Activated CD4-positive, alpha-beta T cell treated with anti-CD3 and anti-CD28 coated beads, Interleukin-2, Interleukin-6, amounts not matched to agents 100 ng/mL and 50 ng/mL, durations not matched to agents 16 hours and 8 hours (primary cell): Measurements from ENCODE around the gene TMEM45B.
"Not testable (repeated sequence)": the region's sequence is repeated elsewhere in the genome, so short reads cannot be mapped to it uniquely, and the experiment has no call there.

ENCODE experiments used
- DNase-seq: peaks from one replicate; pipeline ENCODE4 v3.0.0-alpha.2; 2020

Gene TMEM45B

DNA sequence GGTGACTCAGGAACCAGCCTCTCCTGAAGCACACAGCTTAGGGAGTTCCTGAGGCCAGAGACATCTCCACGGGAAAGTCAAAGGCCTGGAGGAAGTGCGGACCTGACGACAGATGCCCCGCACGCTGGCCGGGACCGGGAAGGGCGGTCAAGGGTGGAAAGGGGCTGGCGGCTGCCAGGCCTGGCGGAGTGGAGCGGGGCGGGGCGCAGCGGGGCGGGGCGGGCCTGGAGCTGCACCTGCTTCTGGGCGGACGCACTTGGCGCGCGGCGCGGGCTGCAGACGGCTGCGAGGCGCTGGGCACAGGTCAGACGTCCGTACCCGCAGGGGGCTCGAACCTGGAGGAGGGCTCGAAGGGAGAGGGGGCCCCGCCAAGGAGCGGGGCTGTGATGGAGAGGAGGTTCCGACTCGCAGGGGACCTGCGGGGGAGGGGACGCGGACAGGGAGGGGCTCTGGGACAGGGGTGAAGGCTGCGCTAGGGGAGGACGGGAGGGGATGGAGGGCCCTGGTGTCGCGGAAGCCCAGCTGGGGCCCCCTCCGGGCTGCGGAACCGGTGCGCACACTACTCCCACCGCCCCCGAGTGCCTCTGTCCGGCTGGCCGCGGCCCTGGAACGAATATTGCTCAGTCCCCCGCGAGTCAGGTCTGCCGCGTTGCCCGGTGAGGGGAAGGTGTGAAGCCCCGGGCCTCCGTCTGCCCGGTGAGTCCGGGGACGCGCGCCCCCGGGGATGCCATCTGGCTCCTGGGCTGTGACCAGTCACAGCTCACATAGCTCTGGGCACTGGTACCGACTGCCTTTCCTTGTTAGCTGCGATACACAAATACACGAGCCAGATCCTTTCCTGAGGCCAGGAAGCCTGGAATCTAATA, at the start of gene TMEM45B:
Gene TMEM45B, plus strand, starts transcription at position 253 of the 866 bp plus-strand sequence. CDS start 36,635 bp downstream, outside the sequence.
- peak; percentile 2 for DNase-seq

DNA sequence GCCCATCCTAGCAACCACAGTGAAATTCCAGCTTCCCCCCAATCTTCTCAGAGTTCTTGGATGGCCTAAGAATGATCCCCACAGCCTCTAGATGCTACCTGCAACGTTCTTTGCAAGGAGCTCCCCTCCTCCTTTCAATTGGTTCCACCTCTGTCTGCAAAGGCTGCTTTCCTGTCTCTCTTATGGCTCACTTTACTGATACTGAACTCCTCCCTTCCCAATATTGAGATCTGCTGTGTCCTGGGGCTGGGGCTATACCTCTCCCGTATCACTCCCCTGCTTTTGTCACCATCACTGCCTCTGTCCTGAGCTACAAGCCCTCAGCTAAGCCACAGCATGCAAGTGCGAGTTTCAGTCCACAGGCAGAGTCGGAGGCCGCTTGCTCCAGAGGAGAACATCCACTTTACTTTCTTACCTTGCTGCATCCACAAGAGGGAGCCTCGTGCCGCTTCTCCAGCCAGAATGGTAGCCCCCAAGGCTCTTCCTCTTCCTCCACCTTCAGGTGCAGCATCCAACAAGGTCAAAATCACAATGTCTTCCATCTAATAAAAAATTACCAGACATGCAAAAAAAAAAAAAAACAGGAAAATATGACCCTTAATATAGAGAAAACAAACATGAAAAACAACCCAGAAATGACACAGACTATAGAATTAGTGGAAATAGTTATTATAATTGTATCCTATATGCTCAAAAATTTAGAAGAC, 48.6 kb upstream of the TMEM45B start:
- DNase-seq: peak; percentile 31

DNA sequence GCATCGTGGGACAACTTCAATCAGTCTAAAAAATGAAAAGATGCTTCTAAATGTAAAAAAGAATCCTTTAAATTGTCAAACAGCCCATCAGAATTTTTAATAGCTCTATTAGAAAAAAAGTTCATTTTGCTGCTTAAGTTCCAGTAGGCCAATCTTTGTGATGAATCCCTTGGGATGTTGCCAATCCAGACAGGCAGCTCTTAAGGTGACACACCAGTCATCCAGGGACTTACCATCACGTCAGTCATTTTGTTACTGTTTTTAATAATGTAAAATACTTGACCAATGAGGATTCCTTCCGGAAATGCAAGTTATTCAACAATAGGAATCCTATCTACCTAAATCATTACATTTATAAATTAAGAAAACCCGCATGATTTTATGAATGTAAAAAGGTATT, 47.8 kb upstream of the TMEM45B start:
- no peak for DNase-seq

DNA sequence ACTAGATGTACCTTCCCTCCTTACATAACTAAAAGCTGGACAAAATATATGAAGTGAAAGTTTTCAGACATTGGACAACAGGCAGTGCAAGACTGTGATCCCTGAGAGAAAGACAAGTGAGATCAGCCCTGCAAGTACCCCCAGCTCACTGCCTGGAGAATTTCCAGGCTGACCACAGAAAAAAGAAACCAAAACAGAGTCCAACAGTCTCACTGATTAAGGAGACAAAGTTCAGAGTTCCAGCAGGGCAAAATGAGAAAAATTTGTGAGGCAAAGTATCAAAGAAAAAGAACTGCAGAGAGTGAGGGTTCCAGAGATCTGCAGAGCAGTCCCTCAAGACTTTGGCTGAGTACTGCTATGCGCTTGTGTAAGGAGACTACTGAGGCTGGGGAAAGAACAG, 47.3 kb upstream of the TMEM45B start:
- DNase-seq: no peak

DNA sequence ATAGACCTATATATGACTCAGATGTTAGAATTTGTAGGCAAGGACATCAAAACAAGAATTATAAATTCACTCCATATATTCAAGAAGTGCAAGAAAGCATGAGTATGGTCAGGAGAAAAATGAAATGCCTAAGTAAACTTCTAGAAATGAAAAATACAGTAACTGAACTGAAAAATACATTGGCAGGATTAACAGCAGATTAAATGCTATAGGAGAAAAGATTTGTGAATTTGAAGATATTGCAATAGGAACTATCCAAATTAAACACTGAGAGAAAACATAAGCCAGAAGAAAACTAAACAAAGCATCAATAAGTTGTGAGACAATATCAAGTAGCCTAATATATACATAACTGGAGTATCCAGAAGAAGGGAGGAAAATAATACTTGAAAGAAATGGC, 46.6 kb upstream of the TMEM45B start:
- no peak for DNase-seq

DNA sequence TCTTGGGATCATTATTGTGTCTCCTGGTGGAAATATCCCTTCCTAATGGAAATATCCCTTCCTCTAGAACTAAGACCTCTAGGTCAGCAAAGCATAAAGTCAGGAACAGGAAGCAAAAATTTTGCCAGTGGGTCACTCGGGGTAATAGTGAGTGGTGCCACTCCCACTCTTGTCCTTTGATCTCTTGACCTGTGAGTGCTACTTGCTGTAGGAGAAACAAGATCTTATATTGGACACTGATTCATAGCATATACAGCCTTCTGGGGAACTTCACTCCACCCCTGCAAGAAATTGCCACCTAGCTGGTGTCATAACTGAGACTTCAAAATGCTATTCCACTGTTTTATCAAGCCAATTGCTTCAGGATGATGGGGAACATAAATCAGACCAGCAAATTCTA, 44.7 kb upstream of the TMEM45B start:
- DNase-seq: no peak

DNA sequence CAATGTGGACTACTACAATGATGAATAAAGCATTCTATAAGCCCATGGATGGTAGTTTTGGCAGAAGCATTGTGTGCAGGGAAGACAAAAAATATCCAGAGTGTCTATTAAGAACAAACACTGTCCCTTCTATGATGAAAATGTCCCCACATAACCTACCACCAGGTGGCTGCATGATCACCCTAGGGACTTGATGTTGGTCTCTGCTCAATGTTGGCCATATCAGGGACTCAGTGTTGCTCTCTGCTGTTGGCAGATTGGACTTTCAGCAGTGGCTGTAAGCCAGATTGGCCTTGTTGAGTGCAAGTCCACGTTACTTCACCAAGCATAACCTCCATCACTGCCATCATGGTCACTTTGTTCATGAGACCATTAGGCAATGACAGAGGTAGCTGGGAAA, 44.2 kb upstream of the TMEM45B start:
- not testable (repeated sequence) for DNase-seq

DNA sequence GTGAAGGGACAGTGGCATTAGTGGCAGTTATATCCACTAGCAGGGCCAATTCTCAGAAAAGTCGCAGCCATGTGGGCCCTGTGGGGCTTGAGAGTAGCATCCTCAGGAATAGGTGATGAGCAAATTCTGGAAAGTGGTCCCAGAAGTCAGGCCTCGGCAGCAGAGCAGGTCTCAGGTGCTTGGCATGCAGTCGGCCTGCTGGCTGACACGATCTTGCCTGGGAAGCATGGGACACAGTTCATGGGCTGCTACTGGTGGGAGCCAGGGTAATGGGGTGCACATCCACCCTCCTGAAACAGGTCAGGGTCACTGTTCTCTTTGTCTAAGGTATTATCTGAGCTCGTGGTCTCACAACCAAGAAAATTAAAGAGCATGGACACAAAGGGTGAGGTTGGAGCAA, 36.8 kb upstream of the TMEM45B start:
- DNase-seq: no peak

DNA sequence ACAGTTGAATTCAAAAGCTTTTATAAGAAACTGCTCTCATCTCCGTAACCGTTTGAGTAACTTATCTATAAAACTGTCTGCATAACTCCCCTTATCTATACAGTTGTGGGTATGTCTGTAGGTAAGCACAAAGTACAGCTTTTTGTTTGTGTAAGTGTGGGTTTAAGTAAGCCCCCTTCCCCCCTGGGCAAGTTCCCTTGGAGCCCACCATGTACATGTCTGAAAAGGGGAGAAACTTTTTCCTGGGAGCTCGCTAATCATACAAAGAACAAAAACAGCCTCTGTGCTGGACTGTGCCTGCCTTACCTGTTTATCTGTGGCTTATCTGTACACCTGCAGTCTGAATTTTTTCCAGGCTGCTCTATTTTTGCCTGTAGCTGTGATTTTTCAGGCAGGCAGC, 36.3 kb upstream of the TMEM45B start:
- no peak for DNase-seq

DNA sequence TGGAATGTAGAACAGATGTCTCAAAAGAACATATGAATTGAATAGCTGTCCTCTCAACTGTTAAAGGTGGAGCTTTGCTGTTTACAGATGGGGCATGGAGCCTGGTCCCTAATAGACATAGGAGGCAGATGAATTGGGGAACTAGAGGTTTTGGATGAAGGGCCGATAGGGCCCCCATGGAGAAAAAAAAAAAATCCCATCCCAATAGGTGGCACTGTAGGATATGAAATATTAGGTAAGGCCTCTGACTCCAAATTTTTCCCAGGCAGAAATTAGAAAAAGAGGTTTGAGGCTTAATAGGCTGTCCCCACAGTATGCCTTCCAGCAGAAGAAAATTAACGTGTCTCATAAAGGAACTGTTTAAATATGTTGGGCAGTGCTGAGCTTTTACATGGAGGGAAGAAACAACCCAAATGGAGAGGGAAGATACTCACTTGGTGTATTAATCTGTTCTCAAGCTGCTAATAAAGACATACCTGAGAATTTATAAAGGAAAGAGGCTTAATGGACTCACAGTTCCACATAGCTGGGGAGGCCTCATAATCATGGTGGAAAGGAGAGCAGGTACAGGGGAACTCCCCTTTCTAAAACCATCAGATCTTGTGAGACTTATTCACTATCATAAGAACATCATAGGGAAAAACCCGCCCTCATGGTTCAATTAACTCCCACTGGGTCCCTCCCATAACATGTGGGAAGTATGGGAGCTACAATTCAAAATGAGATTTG, 30.1 kb upstream of the TMEM45B start:
- DNase-seq: no peak

DNA sequence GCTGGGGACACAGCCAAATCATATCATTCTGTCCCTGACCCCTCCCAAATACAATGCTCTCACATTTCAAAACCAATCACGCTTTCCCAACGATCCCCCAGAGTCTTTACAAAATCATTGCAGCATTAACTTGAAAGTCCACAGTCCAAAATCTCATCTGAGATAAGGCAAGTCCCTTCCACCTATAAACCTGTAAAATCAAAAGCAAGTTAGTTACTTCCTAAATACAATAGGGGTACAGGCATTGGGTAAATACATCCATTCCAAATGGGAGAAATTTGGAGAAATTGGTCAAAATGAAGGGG, 29.6 kb upstream of the TMEM45B start:
- not testable (repeated sequence) for DNase-seq

DNA sequence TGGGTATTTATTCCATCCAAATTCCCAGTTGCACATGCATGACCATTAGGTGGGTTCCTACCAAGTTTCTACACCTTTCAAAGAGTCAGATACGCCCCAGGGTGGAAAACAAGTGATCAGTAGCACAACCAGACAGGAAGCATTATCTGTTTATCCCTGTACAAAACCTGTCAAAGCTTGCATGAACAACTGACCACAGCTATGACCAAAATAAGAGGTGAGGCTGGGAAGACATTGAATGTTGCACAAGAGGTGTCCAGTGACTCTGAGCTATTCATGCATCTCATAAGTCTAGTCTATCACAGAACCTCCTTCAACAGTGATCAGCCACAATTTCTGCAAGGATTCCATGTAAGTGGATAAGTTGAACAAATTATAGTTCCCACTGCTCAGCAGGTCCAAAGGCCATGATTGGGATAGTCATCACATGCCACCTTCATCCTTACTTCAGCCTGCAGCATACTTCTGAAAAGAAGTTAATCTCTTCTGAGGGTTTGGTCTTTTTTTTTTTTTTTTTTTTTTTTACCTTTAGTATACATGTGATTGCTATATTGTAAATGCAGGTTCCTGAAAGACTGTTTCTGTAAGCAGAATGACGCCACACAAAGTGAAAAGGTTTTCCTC, 28.0 kb upstream of the TMEM45B start:
- no peak for DNase-seq

DNA sequence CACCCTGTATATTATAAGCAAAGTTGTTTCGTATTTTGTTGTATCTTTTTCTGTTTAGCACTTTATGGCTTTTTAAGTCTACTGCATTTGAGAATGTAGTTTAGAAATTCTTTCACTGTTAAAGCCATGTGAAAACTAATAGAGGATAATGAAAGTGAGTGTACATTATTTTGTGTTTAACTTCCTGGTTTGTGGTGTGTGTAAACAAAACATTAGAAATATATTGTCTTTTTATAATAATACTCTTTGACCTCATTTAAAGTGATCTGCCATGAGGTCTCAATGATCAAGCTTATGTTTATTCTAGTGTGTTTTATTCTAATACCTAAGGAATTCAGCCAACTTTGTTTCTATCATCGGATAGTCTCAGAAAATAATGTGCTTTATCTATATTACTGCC, 27.4 kb upstream of the TMEM45B start:
- no peak for DNase-seq

DNA sequence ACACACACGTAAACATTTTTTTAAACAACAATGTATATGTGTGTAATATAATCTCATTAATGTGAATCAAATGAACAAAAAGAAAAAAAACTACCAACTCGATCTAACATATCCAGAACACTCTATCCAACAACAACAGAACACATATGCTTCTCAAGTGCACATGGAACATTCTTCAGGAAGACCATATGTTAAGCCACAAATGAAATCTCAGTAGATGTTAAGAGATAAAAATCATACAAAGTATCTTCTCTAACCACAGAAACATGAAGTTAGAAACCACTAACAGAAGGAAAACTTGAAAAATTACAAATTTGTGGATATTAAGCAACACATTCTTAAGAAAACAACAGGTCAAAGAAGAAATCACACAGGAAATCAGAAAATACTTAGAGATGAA, 25.5 kb upstream of the TMEM45B start:
- DNase-seq: no peak

DNA sequence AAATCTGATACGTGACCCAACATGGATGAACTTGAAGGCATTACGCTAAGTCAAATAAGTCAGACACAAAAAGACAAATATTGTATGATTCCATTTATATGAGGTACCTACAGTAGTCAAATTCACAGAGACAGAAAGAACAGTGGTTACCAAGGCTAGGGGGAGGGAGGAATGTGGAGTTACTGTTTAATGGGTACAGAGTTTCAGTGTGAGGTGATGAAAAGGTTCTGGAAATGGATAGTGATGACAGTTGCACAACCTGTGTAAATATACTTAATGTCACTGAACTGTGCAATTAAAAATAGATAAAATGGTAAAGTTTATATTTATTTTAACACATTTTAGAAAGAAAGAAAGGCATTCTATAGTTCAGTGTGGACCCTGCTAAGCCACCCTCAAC, 24.1 kb upstream of the TMEM45B start:
- no peak for DNase-seq

DNA sequence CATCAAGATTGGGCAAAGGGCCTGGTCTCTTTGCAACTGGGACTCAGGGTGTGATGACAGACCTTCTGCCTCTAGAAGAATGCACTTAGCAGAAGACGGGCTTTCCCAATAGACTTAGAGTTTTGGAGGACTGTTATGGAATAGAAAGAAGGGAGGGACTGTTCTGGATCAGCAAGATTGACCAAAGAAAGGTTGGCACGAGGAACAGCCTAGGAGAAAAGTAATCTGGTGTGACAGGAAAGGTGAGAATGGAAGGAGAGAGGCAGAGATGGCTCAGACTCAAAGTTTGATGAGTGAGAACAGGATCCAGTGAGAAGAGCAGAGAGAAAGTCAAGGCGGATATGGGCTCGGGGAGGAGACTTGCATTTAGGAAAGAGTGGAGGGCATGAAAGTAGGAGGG, 23.0 kb upstream of the TMEM45B start:
- no peak for DNase-seq

DNA sequence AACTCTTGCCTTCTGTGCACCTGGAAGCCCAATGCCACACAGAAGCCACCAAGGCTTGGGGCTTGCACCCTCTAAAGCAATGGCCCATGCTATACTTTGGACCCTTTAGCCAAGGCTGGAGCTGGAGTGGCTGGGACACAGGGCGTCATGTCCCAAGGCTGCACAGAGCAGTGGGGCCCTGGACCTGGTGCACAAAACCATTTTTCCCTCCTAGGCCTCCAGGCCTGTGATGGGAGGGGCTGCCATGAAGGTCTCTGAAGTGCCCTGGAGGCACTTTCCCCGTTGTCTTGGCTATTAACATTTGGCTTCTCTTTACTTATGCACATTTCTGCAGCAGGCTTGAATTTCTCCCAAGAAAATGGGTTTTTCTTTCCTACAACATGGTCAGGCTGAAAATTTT, 20.6 kb upstream of the TMEM45B start:
- DNase-seq: no peak

DNA sequence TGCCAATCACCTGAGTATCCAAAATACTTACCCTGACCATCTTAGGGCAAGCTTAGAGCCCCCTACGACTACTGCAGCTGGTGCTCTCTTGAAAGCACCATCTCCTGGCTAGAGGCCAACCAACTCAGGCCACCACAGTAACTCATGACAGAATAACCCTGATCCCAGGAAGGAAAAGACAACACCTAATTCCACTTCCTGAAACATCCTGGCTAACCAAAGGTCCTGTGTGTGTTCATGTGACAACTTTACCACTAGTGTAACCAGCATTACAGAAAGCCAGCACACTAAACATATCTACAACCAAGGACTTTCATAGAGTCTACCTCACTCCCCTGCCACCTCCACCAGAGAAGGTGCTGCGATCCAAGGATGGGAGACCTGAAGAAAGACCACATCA, 17.4 kb upstream of the TMEM45B start:
- DNase-seq: no peak

DNA sequence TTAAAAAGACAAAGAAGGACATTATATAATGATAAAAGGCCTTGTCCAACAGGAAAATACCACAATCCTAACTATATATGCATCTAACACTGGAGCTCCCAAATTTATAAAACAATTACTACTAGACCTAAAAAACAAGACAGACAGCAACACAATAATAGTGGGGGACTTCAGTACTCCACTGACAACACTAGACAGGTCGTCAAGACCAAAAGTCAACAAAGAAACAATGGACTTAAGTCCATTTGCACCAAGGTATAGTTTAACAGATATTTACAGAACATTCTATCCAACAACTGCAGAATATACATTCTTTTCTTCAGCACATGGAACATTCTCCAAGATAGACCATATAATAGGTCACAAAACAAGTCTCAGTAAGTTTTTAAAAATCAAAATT, 15.5 kb upstream of the TMEM45B start:
- not testable (repeated sequence) for DNase-seq

DNA sequence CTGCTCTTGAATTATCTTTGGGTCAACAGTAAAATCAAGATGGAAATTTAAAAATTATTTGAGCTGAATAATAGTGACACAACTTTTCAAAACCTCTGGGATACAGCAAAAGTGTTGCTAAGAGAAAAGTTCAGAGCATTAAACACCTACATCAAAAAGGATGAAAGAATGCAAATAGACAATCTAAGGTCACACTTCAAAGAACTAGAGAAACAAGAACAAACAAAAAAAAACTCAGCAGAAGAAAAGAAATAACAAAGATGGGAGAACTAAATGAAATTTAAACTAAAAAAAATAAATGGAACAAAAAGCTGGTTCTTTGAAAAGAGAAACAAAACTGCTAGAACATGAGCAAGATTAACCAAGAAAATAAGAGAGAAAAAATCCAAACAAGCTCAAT, 15.0 kb upstream of the TMEM45B start:
- no peak for DNase-seq

DNA sequence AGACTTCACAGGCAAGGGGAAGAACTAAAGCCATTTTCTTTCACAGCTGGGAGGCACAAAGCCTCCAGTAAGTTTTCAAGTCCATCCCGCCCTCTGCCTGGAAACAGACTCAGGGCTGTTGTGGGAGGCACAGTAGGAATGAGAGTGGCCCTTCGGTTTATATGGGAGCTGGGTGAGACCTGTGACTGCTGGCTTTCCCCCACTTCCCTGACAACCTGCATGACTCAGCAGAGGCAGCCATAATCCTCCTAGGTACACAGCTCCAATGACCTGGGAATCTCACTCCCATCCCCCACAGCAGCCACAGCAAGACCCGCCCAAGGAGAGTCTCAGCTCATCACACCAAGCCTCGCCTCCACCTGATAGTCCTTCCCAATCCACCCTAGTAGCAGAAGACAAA, 12.1 kb upstream of the TMEM45B start:
- DNase-seq: no peak

DNA sequence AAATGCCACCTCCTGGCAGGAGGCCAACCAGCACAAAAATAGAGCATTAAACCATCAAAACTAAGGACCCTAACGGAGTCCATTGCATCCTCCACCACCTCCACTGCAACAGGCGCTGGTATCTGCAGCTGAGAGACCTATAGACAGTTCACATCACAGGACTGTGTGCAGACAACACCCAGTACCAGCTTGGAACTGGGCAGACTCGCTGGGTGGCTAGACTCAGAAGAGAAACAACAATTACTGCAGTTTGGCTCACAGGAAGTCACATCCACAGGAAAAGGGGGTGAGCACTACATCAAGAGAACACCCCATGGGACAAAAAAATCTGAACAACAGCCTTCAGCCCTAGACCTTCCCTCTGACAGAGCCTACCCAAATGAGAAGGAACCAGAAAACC, 11.6 kb upstream of the TMEM45B start:
- no peak for DNase-seq

DNA sequence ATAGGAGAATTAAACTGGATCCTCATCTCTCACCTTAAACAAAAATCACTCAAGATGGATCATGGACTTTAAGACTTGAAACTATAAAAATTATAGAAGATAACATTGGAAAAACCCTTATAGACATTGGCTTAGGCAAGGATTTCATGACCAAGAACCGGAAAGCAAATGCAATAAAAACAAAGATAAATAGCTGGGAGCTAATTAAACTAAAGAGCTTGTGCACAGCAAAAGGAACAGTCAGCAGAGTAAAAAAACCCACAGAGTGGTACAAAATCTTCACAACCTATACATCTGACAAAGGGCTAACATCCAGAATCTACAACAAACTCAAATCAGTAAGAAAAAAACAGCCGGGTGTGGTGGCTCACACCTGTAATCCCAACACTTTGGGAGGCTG, 7.4 kb upstream of the TMEM45B start:
- DNase-seq: not testable (repeated sequence)
